ENCODE data around the gene DLX1.
"Not testable (repeated sequence)": the region's sequence is repeated elsewhere in the genome, so short reads cannot be mapped to it uniquely, and the experiment has no call there.

The DLX1 gene

GRCh38 chr2:172109988-172110811 lies 24.9 kb downstream of the DLX1 start:
- Histone ChIP-seq H3K4me1 (peaks cover 9% of the 10 kb centered on the region), H3K27me3 (peaks cover 55% of the 10 kb centered on the region), H3K4me3 (no peak overlapping the region), H3K9ac (no peak overlapping the region), H3K27ac (no peak overlapping the region), H3K36me3 (no peaks in the 10 kb centered on the region), H3K4me2 (no peak overlapping the region), H3K9me3 (no peaks in the 10 kb centered on the region), H4K20me1 (peaks cover 43% of the 10 kb centered on the region)
- no peak for TF ChIP-seq Cebpa-rat (IDR thresholded peaks at IDR 0.05)

GRCh38 chr2:172113617-172114016 lies 28.3 kb downstream of the DLX1 start:
- no peak for TF ChIP-seq Cebpa-rat (IDR thresholded peaks at IDR 0.05)
- no peaks in the 10 kb centered on the region for H3K4me1 ChIP-seq
- H3K27ac ChIP-seq, result no peak overlapping the region
- H3K9me3 ChIP-seq, result no peaks in the 10 kb centered on the region
- no peak overlapping the region for H3K4me2 ChIP-seq
- H3K9ac ChIP-seq, result no peak overlapping the region
- peaks cover 9% of the 10 kb centered on the region for H4K20me1 ChIP-seq
- H3K27me3 ChIP-seq, result peaks cover 21% of the 10 kb centered on the region
- H3K36me3 ChIP-seq, result no peaks in the 10 kb centered on the region
- H3K4me3 ChIP-seq, result no peak overlapping the region

GRCh38 chr2:172114176-172114575 lies 28.9 kb downstream of the DLX1 start:
- H3K36me3 ChIP-seq, H3K4me2 ChIP-seq, H3K4me1 ChIP-seq, H3K9me3 ChIP-seq, H3K27ac ChIP-seq, H4K20me1 ChIP-seq, H3K4me3 ChIP-seq, H3K9ac ChIP-seq: not testable (repeated sequence)
- peaks cover 16% of the 10 kb centered on the region for H3K27me3 ChIP-seq

GRCh38 chr2:172114579-172114978 lies 29.3 kb downstream of the DLX1 start:
- Histone ChIP-seq H3K27ac (no peak overlapping the region), H3K27me3 (peaks cover 12% of the 10 kb centered on the region), H3K36me3 (no peaks in the 10 kb centered on the region), H4K20me1 (peaks cover 6% of the 10 kb centered on the region; the same call in 1 of the 2 replicates), H3K9me3 (no peaks in the 10 kb centered on the region), H3K4me1 (no peaks in the 10 kb centered on the region), H3K4me2 (no peak overlapping the region), H3K4me3 (no peak overlapping the region), H3K9ac (no peak overlapping the region)
- TF ChIP-seq Cebpa-rat (IDR thresholded peaks at IDR 0.05), result no peak

GRCh38 chr2:172116107-172116506 lies 30.8 kb downstream of the DLX1 start:
- H3K4me1 ChIP-seq, result no peaks in the 10 kb centered on the region
- no peaks in the 10 kb centered on the region for H3K9me3 ChIP-seq
- no peaks in the 10 kb centered on the region for H4K20me1 ChIP-seq
- no peak for TF ChIP-seq Cebpa-rat (IDR thresholded peaks at IDR 0.05)
- no peak overlapping the region for H3K4me2 ChIP-seq
- H3K36me3 ChIP-seq, result no peaks in the 10 kb centered on the region
- H3K4me3 ChIP-seq, result no peak overlapping the region
- no peaks in the 10 kb centered on the region for H3K27me3 ChIP-seq
- no peak overlapping the region for H3K27ac ChIP-seq
- no peak overlapping the region for H3K9ac ChIP-seq

- Histone ChIP-seq H3K4me3 (no peak overlapping the region), H3K9ac (no peak overlapping the region), H4K20me1 (no peaks in the 10 kb centered on the region), H3K27ac (no peak overlapping the region), H3K27me3 (no peaks in the 10 kb centered on the region), H3K36me3 (no peaks in the 10 kb centered on the region), H3K4me2 (no peak overlapping the region), H3K9me3 (no peaks in the 10 kb centered on the region), H3K4me1 (no peaks in the 10 kb centered on the region)
- TF ChIP-seq Cebpa-rat (IDR thresholded peaks at IDR 0.05), result no peak
Observed at GRCh38 chr2:172119089-172119488, 33.8 kb downstream of the DLX1 start.

GRCh38 chr2:172120118-172120517 lies 34.8 kb downstream of the DLX1 start:
- no peak overlapping the region for H3K4me3 ChIP-seq
- H3K4me1 ChIP-seq, result no peaks in the 10 kb centered on the region
- no peaks in the 10 kb centered on the region for H3K9me3 ChIP-seq
- no peak for TF ChIP-seq Cebpa-rat (IDR thresholded peaks at IDR 0.05)
- H3K27ac ChIP-seq, result no peak overlapping the region
- no peaks in the 10 kb centered on the region for H3K36me3 ChIP-seq
- no peak overlapping the region for H3K4me2 ChIP-seq
- no peaks in the 10 kb centered on the region for H3K27me3 ChIP-seq
- no peaks in the 10 kb centered on the region for H4K20me1 ChIP-seq
- H3K9ac ChIP-seq, result no peak overlapping the region

GRCh38 chr2:172128484-172128883 lies 43.2 kb downstream of the DLX1 start:
- H3K9ac ChIP-seq, result no peak overlapping the region
- H3K9me3 ChIP-seq, result no peaks in the 10 kb centered on the region
- H3K27me3 ChIP-seq, result no peaks in the 10 kb centered on the region
- no peak for TF ChIP-seq Cebpa-rat (IDR thresholded peaks at IDR 0.05)
- no peaks in the 10 kb centered on the region for H3K36me3 ChIP-seq
- H4K20me1 ChIP-seq, result no peaks in the 10 kb centered on the region
- no peak overlapping the region for H3K4me3 ChIP-seq
- H3K4me2 ChIP-seq, result no peak overlapping the region
- H3K27ac ChIP-seq, result no peak overlapping the region
- no peaks in the 10 kb centered on the region for H3K4me1 ChIP-seq

GRCh38 chr2:172129404-172129803 lies 44.1 kb downstream of the DLX1 start:
- Histone ChIP-seq H3K4me2 (no peak overlapping the region), H4K20me1 (no peaks in the 10 kb centered on the region), H3K27me3 (no peaks in the 10 kb centered on the region), H3K4me3 (no peak overlapping the region), H3K27ac (no peak overlapping the region), H3K4me1 (no peaks in the 10 kb centered on the region), H3K9me3 (no peaks in the 10 kb centered on the region), H3K9ac (no peak overlapping the region), H3K36me3 (no peaks in the 10 kb centered on the region)
- TF ChIP-seq Cebpa-rat (IDR thresholded peaks at IDR 0.05), result no peak

- no peak overlapping the region for H3K4me2 ChIP-seq
- no peak overlapping the region for H3K4me3 ChIP-seq
- no peaks in the 10 kb centered on the region for H4K20me1 ChIP-seq
- no peak overlapping the region for H3K27ac ChIP-seq
- no peaks in the 10 kb centered on the region for H3K4me1 ChIP-seq
- no peaks in the 10 kb centered on the region for H3K36me3 ChIP-seq
- no peak for TF ChIP-seq Cebpa-rat (IDR thresholded peaks at IDR 0.05)
- H3K27me3 ChIP-seq, result no peaks in the 10 kb centered on the region
- H3K9ac ChIP-seq, result no peak overlapping the region
- no peaks in the 10 kb centered on the region for H3K9me3 ChIP-seq
Observed at GRCh38 chr2:172131713-172132555, 46.6 kb downstream of the DLX1 start.

All from BLaER1 (cell line).